Measurements from ENCODE around the gene AGO3.

Gene AGO3

GRCh38 chr1:36083635-36084496 lies 153.0 kb downstream of the AGO3 start, which contains the start of gene TEKT2:
Gene TEKT2, plus strand, starts transcription at chr1:36084094. Its CDS starts 828 bp downstream, at chr1:36084922.
- DNase-seq (ENCODE audit: low read depth), result no peak

- no peak for DNase-seq (ENCODE audit: low read depth)
Observed at GRCh38 chr1:36084497-36085115, 153.7 kb downstream of the AGO3 start.

- DNase-seq (ENCODE audit: low read depth), result no peak
Observed at GRCh38 chr1:36085126-36085525, 154.2 kb downstream of the AGO3 start.

GRCh38 chr1:36085686-36086526 lies 155.0 kb downstream of the AGO3 start:
- no peak for DNase-seq (ENCODE audit: low read depth)

- no peak for DNase-seq (ENCODE audit: low read depth)
Observed at GRCh38 chr1:36086529-36087232, 155.8 kb downstream of the AGO3 start.

GRCh38 chr1:36087233-36088123 lies 156.6 kb downstream of the AGO3 start:
- DNase-seq (ENCODE audit: low read depth), result no peak

- DNase-seq (ENCODE audit: low read depth), result no peak
Observed at GRCh38 chr1:36088265-36088576, 157.3 kb downstream of the AGO3 start.

GRCh38 chr1:36088577-36089392 lies 157.9 kb downstream of the AGO3 start, which contains the start of gene ADPRS:
Gene ADPRS, plus strand, starts transcription at chr1:36088892. Its CDS starts 13 bp downstream, at chr1:36088905.
- DNase-seq (ENCODE audit: low read depth), result peak; percentile 87

- DNase-seq (ENCODE audit: low read depth), result no peak
Observed at GRCh38 chr1:36089393-36090121, 158.7 kb downstream of the AGO3 start.

GRCh38 chr1:36091141-36091540 lies 160.2 kb downstream of the AGO3 start:
- DNase-seq (ENCODE audit: low read depth), result no peak

GRCh38 chr1:36091698-36092097 lies 160.8 kb downstream of the AGO3 start:
- no peak for DNase-seq (ENCODE audit: low read depth)

GRCh38 chr1:36092166-36092797 lies 161.4 kb downstream of the AGO3 start:
- DNase-seq (ENCODE audit: low read depth), result no peak

- no peak for DNase-seq (ENCODE audit: low read depth)
Observed at GRCh38 chr1:36092798-36093185, 161.9 kb downstream of the AGO3 start.

GRCh38 chr1:36093226-36093625 lies 162.3 kb downstream of the AGO3 start:
- DNase-seq (ENCODE audit: low read depth), result no peak

GRCh38 chr1:36093929-36094328 lies 163.0 kb downstream of the AGO3 start:
- DNase-seq (ENCODE audit: low read depth), result no peak

- no peak for DNase-seq (ENCODE audit: low read depth)
Observed at GRCh38 chr1:36094621-36095061, 163.7 kb downstream of the AGO3 start.

- no peak for DNase-seq (ENCODE audit: low read depth)
Observed at GRCh38 chr1:36095760-36096405, 165.0 kb downstream of the AGO3 start.

Measured in stimulated activated CD8-positive, alpha-beta memory T cell treated with anti-CD3 and anti-CD28 coated beads, Interleukin-4, amount 100 ng/mL, for 24 hours (primary cell).